ENCODE results near the gene MUC5B. TPM values are rescaled to one million over a fixed set of nuclear protein-coding genes. Genes with fewer than 3 reads are reported as not detected.

MUC5B gene
- total RNA-seq, 1 donor from 2014 or later: not detected

GRCh38 chr11:1295086-1295485 lies 72.2 kb downstream of the MUC5B start:
- intact Hi-C loops (cut with micrococcal nuclease): no loop called here

- intact Hi-C loops (cut with micrococcal nuclease): no loop called here
Observed at GRCh38 chr11:1295591-1295990, 72.7 kb downstream of the MUC5B start.

GRCh38 chr11:1296287-1296686 lies 73.4 kb downstream of the MUC5B start:
- intact Hi-C loops (cut with micrococcal nuclease): no loop called here

GRCh38 chr11:1297011-1297575 lies 74.2 kb downstream of the MUC5B start:
- intact Hi-C loops (cut with micrococcal nuclease): no loop called here

- intact Hi-C loops (cut with micrococcal nuclease): no loop called here
Observed at GRCh38 chr11:1297576-1298473, 75.0 kb downstream of the MUC5B start.

GRCh38 chr11:1298695-1299492 lies 76.0 kb downstream of the MUC5B start:
- intact Hi-C loops (cut with micrococcal nuclease): no loop called here

GRCh38 chr11:1299621-1300020 lies 76.8 kb downstream of the MUC5B start:
- intact Hi-C loops (cut with micrococcal nuclease): no loop called here

- intact Hi-C loops (cut with micrococcal nuclease): no loop called here
Observed at GRCh38 chr11:1300121-1300520, 77.3 kb downstream of the MUC5B start.

GRCh38 chr11:1300569-1301187 lies 77.8 kb downstream of the MUC5B start:
- intact Hi-C loops (cut with micrococcal nuclease): no loop called here

GRCh38 chr11:1301220-1302000 lies 78.5 kb downstream of the MUC5B start:
- intact Hi-C loops (cut with micrococcal nuclease): no loop called here

- intact Hi-C loops (cut with micrococcal nuclease): no loop called here
Observed at GRCh38 chr11:1302041-1302460, 79.2 kb downstream of the MUC5B start.

- intact Hi-C loops (cut with micrococcal nuclease): no loop called here
Observed at GRCh38 chr11:1302461-1303125, 79.7 kb downstream of the MUC5B start.

- intact Hi-C loops (cut with micrococcal nuclease): no loop called here
Observed at GRCh38 chr11:1303126-1303821, 80.4 kb downstream of the MUC5B start.

- intact Hi-C loops (cut with micrococcal nuclease): no loop called here
Observed at GRCh38 chr11:1303973-1304372, 81.1 kb downstream of the MUC5B start.

- intact Hi-C loops (cut with micrococcal nuclease): no loop called here
Observed at GRCh38 chr11:1304380-1304779, 81.5 kb downstream of the MUC5B start.

- intact Hi-C loops (cut with micrococcal nuclease): no loop called here
Observed at GRCh38 chr11:1305063-1305495, 82.2 kb downstream of the MUC5B start.

- intact Hi-C loops (cut with micrococcal nuclease): no loop called here
Observed at GRCh38 chr11:1305501-1306056, 82.7 kb downstream of the MUC5B start.

- intact Hi-C loops (cut with micrococcal nuclease): no loop called here
Observed at GRCh38 chr11:1306186-1307162, 83.6 kb downstream of the MUC5B start.

Measured in T-helper 2 cell treated with Interferon-gamma antibody and Interleukin-4, amounts not matched to agents 100 ng/mL and 5 ng/mL, for 36 hours (primary cell).